Stimulated activated CD4-positive, alpha-beta T cell treated with anti-CD3 and anti-CD28 coated beads, Interleukin-4, amount 100 ng/mL, for 48 hours (primary cell): ENCODE results near the gene MC5R.
"Not testable (repeated sequence)": the region's sequence is repeated elsewhere in the genome, so short reads cannot be mapped to it uniquely, and the experiment has no call there.

Experiments used
- DNase-seq, 2 donors: peaks; one replicate each; pipeline ENCODE4 v3.0.0-alpha.2; 2020; ENCODE audit warnings: low read depth in 2 of 2

Gene MC5R

GRCh38 chr18:13849791-13850190 is 25.8 kb downstream of the MC5R start:
- no peak for DNase-seq

GRCh38 chr18:13862898-13863297 is 38.9 kb downstream of the MC5R start:
- not testable (repeated sequence) for DNase-seq

GRCh38 chr18:13868501-13869271 is 44.7 kb downstream of the MC5R start:
- no peak for DNase-seq

- DNase-seq, result no peak
These were observed 47.8 kb downstream of the MC5R start for GRCh38 chr18:13871701-13872100.

- DNase-seq, result no peak
These were observed 48.4 kb downstream of the MC5R start for GRCh38 chr18:13872373-13872772.

GRCh38 chr18:13872932-13873331 is 49.0 kb downstream of the MC5R start:
- no peak for DNase-seq

GRCh38 chr18:13874558-13874957 is 50.6 kb downstream of the MC5R start:
- DNase-seq, result no peak
